Stomach (tissue), 19 donors: ENCODE measurements around the gene B4GALT6. TPM values are rescaled to one million over a fixed set of nuclear protein-coding genes. Genes with fewer than 3 reads are reported as not detected.
"Not testable (repeated sequence)": the region's sequence is repeated elsewhere in the genome, so short reads cannot be mapped to it uniquely, and the experiment has no call there.

Source experiments
- DNase-seq, 2 donors: peaks; one replicate each; pipeline versions ENCODE4 v3.0.0 to v3.0.0-alpha.2; 2013 to 2019
- H3K27ac ChIP-seq, 5 donors: fragments of 200-600 bp in 4 of 5; sonication (generic) in 4 of 5; one replicate each; pipeline ENCODE4 v1.5.1; 2013 to 2019; ENCODE audit warnings: mild to moderate bottlenecking in 1 of 5, moderate library complexity in 1 of 5
- H3K27me3 ChIP-seq, 3 donors: fragments of 200-600 bp; sonication (generic); one replicate each; pipeline ENCODE4 v1.5.1; 2017 to 2019; ENCODE audit warnings: mixed run types in 1 of 3
- H3K36me3 ChIP-seq, 4 donors: fragments of 200-600 bp; sonication (generic); 1 replicate in 3 of 4; 2 replicates in 1 of 4; pipeline ENCODE4 v1.5.1; 2016 to 2019
- H3K4me1 ChIP-seq, 4 donors: fragments of 200-600 bp; sonication (generic); one replicate each; pipeline ENCODE4 v1.5.1; 2016 to 2019
- H3K4me3 ChIP-seq, 4 donors: fragments of 200-600 bp; sonication (generic) in 3 of 4; one replicate each; pipeline ENCODE4 v1.5.1; 2016 to 2019; ENCODE audit warnings: mild to moderate bottlenecking in 1 of 4
- H3K9me3 ChIP-seq, 4 donors: fragments of 200-600 bp; sonication (generic); one replicate each; pipeline ENCODE4 v1.5.1; 2016 to 2019
- EP300 ChIP-seq: sonication (generic); formaldehyde crosslinking; IDR thresholded peaks from one replicate; pipeline ENCODE4 v1.6.1; 2017; ENCODE audit warnings: antibody characterized with exemption
- POLR2A ChIP-seq, 4 donors: fragments of 450-650 bp; IDR thresholded peaks; one replicate each; pipeline ENCODE4 v1.6.1; 2016; ENCODE audit warnings: antibody characterized with exemption in 4 of 4, control low read depth in 2 of 4, mild to moderate bottlenecking in 1 of 4, moderate library complexity in 1 of 4
- POLR2AphosphoS5 ChIP-seq, 3 donors: sonication (generic); formaldehyde crosslinking; IDR thresholded peaks; one replicate each; pipeline ENCODE4 v1.6.1; 2016; ENCODE audit warnings: antibody characterized with exemption in 3 of 3
- WGBS, 5 donors: extraction: QIAGEN DNeasy Blood & Tissue Kit in 3 of 5; methylation state at CpG; one replicate each; pipeline versions ENCODE4 v1.1.5 to v1.1.7; 2013 to 2018; 5-methylcytosine and 5-hydroxymethylcytosine counted together
- intact Hi-C: fragments of 100-400 bp; cut with DNase I; formaldehyde crosslinking; loops from one replicate; pipeline ENCODE4 v1.15.1; 2023; ENCODE audit warnings: low total_unique reads
- long read RNA-seq, 10 donors: transcript quantifications; one replicate each; lab custom pipeline, GENCODE V29; 2026
- polyA plus RNA-seq, 3 donors: library from polyadenylated mRNA; stranded (reverse); fragments of 200-250 nt; gene quantifications; one replicate each; pipeline ENCODE4 v1.2.3, GENCODE V29; 2013
- total RNA-seq, 5 donors: library from RNA; depleted of rRNA; stranded (reverse); fragments of >200 nt; gene quantifications; one replicate each; pipeline versions ENCODE4 v1.1.0 to v1.2.3, GENCODE V29; 2014 to 2016
- TF ChIP-seq, protein P1 (sequence below), 7 experiments: fragments of 450-650 bp in 4 of 7; fragments of 200-600 bp in 3 of 7; sonication (generic) in 3 of 7; IDR thresholded peaks; one replicate each; pipeline ENCODE4 v1.5.1; 2016 to 2019; ENCODE audit warnings: antibody characterized with exemption in 7 of 7, control low read depth in 2 of 7, mild to moderate bottlenecking in 1 of 7
- donor health status: healthy with polysubstance abuse.
- donor health status: Bipolar disorder and iron deficiency.
- donor health status: healthy.

The B4GALT6 gene, protein sequence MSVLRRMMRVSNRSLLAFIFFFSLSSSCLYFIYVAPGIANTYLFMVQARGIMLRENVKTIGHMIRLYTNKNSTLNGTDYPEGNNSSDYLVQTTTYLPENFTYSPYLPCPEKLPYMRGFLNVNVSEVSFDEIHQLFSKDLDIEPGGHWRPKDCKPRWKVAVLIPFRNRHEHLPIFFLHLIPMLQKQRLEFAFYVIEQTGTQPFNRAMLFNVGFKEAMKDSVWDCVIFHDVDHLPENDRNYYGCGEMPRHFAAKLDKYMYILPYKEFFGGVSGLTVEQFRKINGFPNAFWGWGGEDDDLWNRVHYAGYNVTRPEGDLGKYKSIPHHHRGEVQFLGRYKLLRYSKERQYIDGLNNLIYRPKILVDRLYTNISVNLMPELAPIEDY
- 1 to 10 TPM in 2 of 5 donors, under 1 TPM in 2, not detected in 1; 0.45 to 8.4 (median 1.7) TPM for total RNA-seq
- 1 to 10 TPM in 2 of 3 donors, under 1 TPM in 1; 0.92 to 2.0 (median 1.3) TPM for polyA plus RNA-seq
- long read RNA-seq, donor 1 = 0 reads
- long read RNA-seq, donor 2, partial matches to known transcripts = 0 of 2 reads
- long read RNA-seq, donor 2, other reads (novel, unspliced or antisense) = 0 of 2 reads
- long read RNA-seq, donor 3 = 0 reads
- long read RNA-seq, donor 4 = 0 reads
- long read RNA-seq, donor 5 = 0 reads
- long read RNA-seq, donor 6, partial matches to known transcripts = 0 of 4 reads
- long read RNA-seq, donor 6, other reads (novel, unspliced or antisense) = 0 of 4 reads
- long read RNA-seq, donor 7, partial matches to known transcripts = 0 of 1 reads
- long read RNA-seq, donor 7, other reads (novel, unspliced or antisense) = 0 of 1 reads
- long read RNA-seq, donor 8 = 0 reads
- long read RNA-seq, donor 9 = 0 reads
- long read RNA-seq, donor 10 = 0 reads

DNA sequence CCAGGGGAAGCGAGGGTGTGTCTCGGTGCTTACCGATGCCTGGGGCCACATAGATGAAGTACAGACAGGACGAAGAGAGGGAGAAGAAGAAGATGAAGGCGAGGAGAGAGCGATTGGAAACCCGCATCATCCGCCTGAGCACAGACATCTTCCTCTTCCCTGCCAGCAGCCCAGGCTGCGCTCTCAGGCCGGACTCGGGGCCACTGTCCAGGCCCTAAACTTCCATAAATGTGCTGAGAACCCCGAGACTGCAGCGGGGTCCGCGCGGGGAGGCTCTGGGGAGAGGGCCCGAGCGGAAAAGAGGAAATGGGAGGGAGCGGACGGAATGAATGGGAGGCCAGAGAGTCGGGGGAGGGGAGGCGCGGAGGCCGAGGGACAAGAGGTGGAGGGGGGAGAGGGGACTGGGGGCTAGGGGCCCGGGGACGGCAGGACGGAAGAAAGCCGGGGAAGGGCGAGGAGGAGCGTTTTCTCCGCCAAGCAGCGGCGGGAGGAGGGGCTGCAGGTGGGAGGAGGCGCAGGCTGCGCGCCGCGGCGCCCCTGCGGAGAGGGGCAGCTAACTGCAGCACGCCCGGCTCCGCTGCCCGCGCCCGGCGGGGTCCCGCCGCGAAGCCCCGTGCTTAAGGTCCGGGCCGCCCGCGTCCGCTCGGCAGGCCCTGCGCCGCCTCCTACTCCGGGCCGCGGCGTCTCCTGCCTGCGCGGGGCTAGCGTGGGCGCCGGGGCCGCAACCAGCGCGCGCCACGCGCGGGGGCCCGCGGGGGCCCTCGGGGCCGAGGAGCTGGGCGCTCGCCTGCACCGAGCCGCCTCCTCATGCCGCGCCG, at the start of gene B4GALT6:
Gene B4GALT6, minus strand, starts transcription at position 303 of the 818 bp plus-strand sequence. Its CDS starts 155 bp downstream, at position 148.
- intact Hi-C loops = no loop called here
- no peaks in the 10 kb centered on the region for H3K36me3 ChIP-seq
- peaks cover 17 to 35% (median 28%) of the 10 kb centered on the region in 4 donors for H3K4me1 ChIP-seq
- H3K9me3 ChIP-seq = no peaks in the 10 kb centered on the region
- H3K27ac ChIP-seq = peak within 1 kb of the TSS; percentile 79 to 89 (median 84)
- no peak for TF ChIP-seq EP300
- TF ChIP-seq, protein P1, sequence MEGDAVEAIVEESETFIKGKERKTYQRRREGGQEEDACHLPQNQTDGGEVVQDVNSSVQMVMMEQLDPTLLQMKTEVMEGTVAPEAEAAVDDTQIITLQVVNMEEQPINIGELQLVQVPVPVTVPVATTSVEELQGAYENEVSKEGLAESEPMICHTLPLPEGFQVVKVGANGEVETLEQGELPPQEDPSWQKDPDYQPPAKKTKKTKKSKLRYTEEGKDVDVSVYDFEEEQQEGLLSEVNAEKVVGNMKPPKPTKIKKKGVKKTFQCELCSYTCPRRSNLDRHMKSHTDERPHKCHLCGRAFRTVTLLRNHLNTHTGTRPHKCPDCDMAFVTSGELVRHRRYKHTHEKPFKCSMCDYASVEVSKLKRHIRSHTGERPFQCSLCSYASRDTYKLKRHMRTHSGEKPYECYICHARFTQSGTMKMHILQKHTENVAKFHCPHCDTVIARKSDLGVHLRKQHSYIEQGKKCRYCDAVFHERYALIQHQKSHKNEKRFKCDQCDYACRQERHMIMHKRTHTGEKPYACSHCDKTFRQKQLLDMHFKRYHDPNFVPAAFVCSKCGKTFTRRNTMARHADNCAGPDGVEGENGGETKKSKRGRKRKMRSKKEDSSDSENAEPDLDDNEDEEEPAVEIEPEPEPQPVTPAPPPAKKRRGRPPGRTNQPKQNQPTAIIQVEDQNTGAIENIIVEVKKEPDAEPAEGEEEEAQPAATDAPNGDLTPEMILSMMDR (IDR thresholded peaks at IDR 0.05) = no peak
- TF ChIP-seq POLR2AphosphoS5 (IDR thresholded peaks at IDR 0.05) = no peak
- TF ChIP-seq POLR2A (IDR thresholded peaks at IDR 0.05) = no peak
- WGBS, 5 donors = 0 to 2% (median 1%) methylated on average over 45 to 86 of the region's 86 CpGs
- H3K27me3 ChIP-seq = no peaks in the 10 kb centered on the region
- peak within 1 kb of the TSS; percentile 64 to 87 (median 70) for H3K4me3 ChIP-seq
- DNase-seq = peak in 1 of 2 donors; percentile 81

- TF ChIP-seq POLR2AphosphoS5 (IDR thresholded peaks at IDR 0.05) (no peak), POLR2A (IDR thresholded peaks at IDR 0.05) (no peak)
- TF ChIP-seq, protein P1 (IDR thresholded peaks at IDR 0.05) = no peak
- Histone ChIP-seq H3K27me3 (no peaks in the 10 kb centered on the region), H3K36me3 (no peaks in the 10 kb centered on the region), H3K4me3 (no peak overlapping the region), H3K4me1 (no peaks in the 10 kb centered on the region), H3K27ac (no peak overlapping the region), H3K9me3 (no peaks in the 10 kb centered on the region)
- WGBS, 5 donors = 46 to 69% (median 58%) methylated on average over 3 of the region's 3 CpGs
- intact Hi-C loops = no loop called here
- no peak for DNase-seq
These were observed 47.2 kb upstream of the B4GALT6 start for GRCh38 chr18:31731628-31732027.

GRCh38 chr18:31729196-31729595, 44.8 kb upstream of the B4GALT6 start:
- intact Hi-C loops, H3K36me3 ChIP-seq, H3K27ac ChIP-seq, H3K9me3 ChIP-seq, H3K27me3 ChIP-seq, H3K4me1 ChIP-seq, DNase-seq, H3K4me3 ChIP-seq: not testable (repeated sequence)
- 88 to 97% (median 90%) methylated on average over 2 of the region's 2 CpGs for WGBS, 5 donors

GRCh38 chr18:31723990-31724711, 39.8 kb upstream of the B4GALT6 start:
- Histone ChIP-seq H3K4me3 (peak overlapping the region; percentile 60 to 72 (median 66)), H3K4me1 (peaks cover 0 to 19% (median 18%) of the 10 kb centered on the region in 4 donors), H3K27me3 (peaks cover 0 to 7% (median 0%) of the 10 kb centered on the region in 3 donors), H3K9me3 (peaks cover 0 to 4% (median 3%) of the 10 kb centered on the region in 4 donors), H3K36me3 (no peaks in the 10 kb centered on the region), H3K27ac (peak overlapping the region; percentile 49 to 81 (median 66))
- TF ChIP-seq POLR2A (IDR thresholded peaks at IDR 0.05) (no peak), EP300 (no peak), POLR2AphosphoS5 (IDR thresholded peaks at IDR 0.05) (no peak)
- TF ChIP-seq, protein P1 (IDR thresholded peaks at IDR 0.05) = no peak
- peak; percentile 57 to 63 for DNase-seq
- intact Hi-C loops = loop anchor here (5.0 kb wide), 1 partner anchor 167 kb away; no protein-coding TSS in a partner anchor
- 0 to 9% (median 5%) methylated on average over 34 to 43 of the region's 43 CpGs for WGBS, 5 donors
